Neural progenitor cell (in vitro differentiated cells): ENCODE data around the gene TLX1. TPM values are rescaled to one million over a fixed set of nuclear protein-coding genes. Genes with fewer than 3 reads are reported as not detected.

Source experiments
- DNase-seq: peaks from one replicate; pipeline ENCODE4 v3.0.0-alpha.2; 2016; ENCODE audit warnings: low spot score
- H2AFZ ChIP-seq: fragments of 200-600 bp; sonication (generic); replicated peaks from 2 replicates; pipeline ENCODE4 v1.6.1; 2016; ENCODE audit warnings: antibody characterized with exemption
- H3F3A ChIP-seq: fragments of 200-600 bp; sonication (generic); 2 replicates; pipeline ENCODE4 v1.6.1; 2016; ENCODE audit warnings: antibody characterized with exemption, low read depth
- H3K27ac ChIP-seq: fragments of 200-600 bp; sonication (generic); 2 replicates; pipeline ENCODE4 v1.5.1; 2016; ENCODE audit warnings: mild to moderate bottlenecking
- H3K27me3 ChIP-seq: fragments of 200-600 bp; sonication (generic); 2 replicates; pipeline ENCODE4 v1.6.1; 2016; ENCODE audit warnings: mild to moderate bottlenecking, moderate library complexity
- H3K36me3 ChIP-seq: fragments of 200-600 bp; sonication (generic); 2 replicates; pipeline ENCODE4 v1.5.1; 2016
- H3K4me1 ChIP-seq: fragments of 200-600 bp; sonication (generic); 2 replicates; pipeline ENCODE4 v1.6.1; 2016; ENCODE audit warnings: mixed run types
- H3K4me2 ChIP-seq: fragments of 200-600 bp; sonication (generic); 2 replicates; pipeline ENCODE4 v1.6.1; 2016
- H3K4me3 ChIP-seq: fragments of 200-600 bp; sonication (generic); 2 replicates; pipeline ENCODE4 v1.5.1; 2016
- H3K79me2 ChIP-seq: fragments of 200-600 bp; sonication (generic); 2 replicates; pipeline ENCODE4 v1.6.1; 2016; ENCODE audit warnings: low read depth
- H3K9ac ChIP-seq: fragments of 200-600 bp; sonication (generic); 2 replicates; pipeline ENCODE4 v1.6.1; 2016
- H3K9me3 ChIP-seq: fragments of 200-600 bp; sonication (generic); 2 replicates; pipeline ENCODE4 v1.5.1; 2016; ENCODE audit warnings: low read depth
- H4K20me1 ChIP-seq: fragments of 200-600 bp; sonication (generic); 2 replicates; pipeline ENCODE4 v1.6.1; 2016; ENCODE audit warnings: low read depth
- H3K27ac Mint-ChIP-seq: 3 replicates; pipeline ENCODE4 v1.8.0; 2021; ENCODE audit warnings: mixed read lengths
- H3K27me3 Mint-ChIP-seq: 2 replicates; pipeline ENCODE4 v1.8.0; 2022; ENCODE audit warnings: low read depth, mild to moderate bottlenecking, inconsistent platforms, moderate library complexity, mixed read lengths; ENCODE audit not compliant: insufficient read depth
- H3K36me3 Mint-ChIP-seq: 3 replicates; pipeline ENCODE4 v1.8.0; 2021; ENCODE audit warnings: mixed read lengths
- H3K4me1 Mint-ChIP-seq: 3 replicates; pipeline ENCODE4 v1.8.0; 2021; ENCODE audit warnings: mixed read lengths
- H3K4me3 Mint-ChIP-seq: 3 replicates; pipeline ENCODE4 v1.8.0; 2021; ENCODE audit warnings: mild to moderate bottlenecking, moderate library complexity, mixed read lengths
- H3K9me3 Mint-ChIP-seq: 3 replicates; pipeline ENCODE4 v1.8.0; 2020; ENCODE audit warnings: mixed read lengths
- EZH2 ChIP-seq: fragments of 200-600 bp; sonication (generic); IDR thresholded peaks from 2 replicates; pipeline ENCODE4 v1.6.1; 2017; ENCODE audit warnings: antibody characterized with exemption, mild to moderate bottlenecking, moderate library complexity
- EZH2phosphoT487 ChIP-seq: fragments of 200-600 bp; sonication (generic); IDR thresholded peaks from 2 replicates; pipeline ENCODE4 v1.6.1; 2017; ENCODE audit warnings: antibody characterized with exemption
- total RNA-seq: library from RNA; depleted of rRNA; stranded (reverse); fragments of >200 nt; gene quantifications from 2 replicates; pipeline ENCODE4 v1.2.3, GENCODE V29; 2015; ENCODE audit warnings: low replicate concordance
- TF ChIP-seq, protein P1 (sequence below): fragments of 200-600 bp; sonication (generic); IDR thresholded peaks from 2 replicates; pipeline ENCODE4 v1.5.1; 2017; ENCODE audit warnings: antibody characterized with exemption, mild to moderate bottlenecking

TLX1 gene
- total RNA-seq, 1 donor from 2014 or later = not detected

DNA sequence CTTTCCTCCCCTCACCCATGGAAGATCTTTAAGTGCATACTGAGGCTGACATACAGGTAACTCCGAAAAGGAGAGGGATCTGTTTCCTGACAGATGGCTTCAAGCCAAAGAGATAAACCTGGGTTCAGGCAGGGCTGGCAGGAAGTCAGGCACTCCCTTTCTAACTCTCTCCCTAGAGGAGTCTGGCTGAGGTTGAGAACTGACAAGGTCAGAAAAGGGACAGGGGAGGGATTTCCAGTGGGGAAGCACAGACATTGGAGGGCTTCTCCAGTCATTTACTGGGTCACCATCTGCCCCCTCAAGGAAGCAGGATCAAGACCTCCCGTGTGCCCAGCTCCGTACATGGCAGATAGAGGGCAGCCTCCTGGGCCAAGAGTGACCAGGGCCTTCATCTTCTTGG lies 31.6 kb downstream of the TLX1 start:
- Histone ChIP-seq H3K4me2 (no peak overlapping the region), H3K4me3 (no peak overlapping the region), H3F3A (no peaks in the 10 kb centered on the region), H3K4me1 (no peaks in the 10 kb centered on the region), H2AFZ (no peak overlapping the region), H3K27ac (no peak overlapping the region), H3K27me3 (peaks cover 100% of the 10 kb centered on the region), H3K79me2 (no peaks in the 10 kb centered on the region), H3K36me3 (no peaks in the 10 kb centered on the region), H3K9ac (no peak overlapping the region), H4K20me1 (peaks cover 3% of the 10 kb centered on the region), H3K9me3 (no peaks in the 10 kb centered on the region)
- H3K4me1 Mint-ChIP-seq = peaks cover 10% of the 10 kb centered on the region
- H3K9me3 Mint-ChIP-seq = no peaks in the 10 kb centered on the region
- H3K27ac Mint-ChIP-seq = no peak overlapping the region
- TF ChIP-seq EZH2phosphoT487 = no peak
- TF ChIP-seq EZH2 = no peak
- TF ChIP-seq, protein P1, sequence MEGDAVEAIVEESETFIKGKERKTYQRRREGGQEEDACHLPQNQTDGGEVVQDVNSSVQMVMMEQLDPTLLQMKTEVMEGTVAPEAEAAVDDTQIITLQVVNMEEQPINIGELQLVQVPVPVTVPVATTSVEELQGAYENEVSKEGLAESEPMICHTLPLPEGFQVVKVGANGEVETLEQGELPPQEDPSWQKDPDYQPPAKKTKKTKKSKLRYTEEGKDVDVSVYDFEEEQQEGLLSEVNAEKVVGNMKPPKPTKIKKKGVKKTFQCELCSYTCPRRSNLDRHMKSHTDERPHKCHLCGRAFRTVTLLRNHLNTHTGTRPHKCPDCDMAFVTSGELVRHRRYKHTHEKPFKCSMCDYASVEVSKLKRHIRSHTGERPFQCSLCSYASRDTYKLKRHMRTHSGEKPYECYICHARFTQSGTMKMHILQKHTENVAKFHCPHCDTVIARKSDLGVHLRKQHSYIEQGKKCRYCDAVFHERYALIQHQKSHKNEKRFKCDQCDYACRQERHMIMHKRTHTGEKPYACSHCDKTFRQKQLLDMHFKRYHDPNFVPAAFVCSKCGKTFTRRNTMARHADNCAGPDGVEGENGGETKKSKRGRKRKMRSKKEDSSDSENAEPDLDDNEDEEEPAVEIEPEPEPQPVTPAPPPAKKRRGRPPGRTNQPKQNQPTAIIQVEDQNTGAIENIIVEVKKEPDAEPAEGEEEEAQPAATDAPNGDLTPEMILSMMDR = no peak
- DNase-seq = no peak
- H3K4me3 Mint-ChIP-seq = no peak overlapping the region
- no peaks in the 10 kb centered on the region for H3K36me3 Mint-ChIP-seq
- peaks cover 36% of the 10 kb centered on the region for H3K27me3 Mint-ChIP-seq

DNA sequence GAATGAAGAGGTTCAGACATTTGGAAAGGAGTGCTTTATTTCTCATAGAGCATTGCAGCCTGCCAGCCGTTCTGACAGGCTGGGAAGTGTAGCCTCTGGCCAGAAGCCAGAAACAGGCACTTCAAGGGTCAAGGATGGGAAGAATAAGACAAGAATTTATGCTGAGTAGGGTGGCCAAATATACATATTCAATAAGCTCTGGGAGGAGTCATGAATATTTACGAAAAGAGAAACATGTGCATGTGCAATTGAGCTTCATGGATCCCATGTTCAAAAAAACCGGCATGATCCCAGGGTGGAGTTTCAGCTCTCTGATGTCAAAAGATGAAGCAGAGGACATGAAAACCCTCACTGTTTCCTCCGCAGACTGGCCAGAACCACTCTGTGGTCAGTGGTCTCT lies 32.9 kb downstream of the TLX1 start:
- no peak overlapping the region for H3K4me3 Mint-ChIP-seq
- no peaks in the 10 kb centered on the region for H3K36me3 ChIP-seq
- H3K79me2 ChIP-seq = no peaks in the 10 kb centered on the region
- H3K4me3 ChIP-seq = no peak overlapping the region
- no peak overlapping the region for H3K4me2 ChIP-seq
- peaks cover 100% of the 10 kb centered on the region for H3K27me3 ChIP-seq
- H3K9ac ChIP-seq = no peak overlapping the region
- H3K4me1 Mint-ChIP-seq = peaks cover 10% of the 10 kb centered on the region
- DNase-seq = no peak
- TF ChIP-seq EZH2phosphoT487 = no peak
- TF ChIP-seq, protein P1 = no peak
- TF ChIP-seq EZH2 = no peak
- no peaks in the 10 kb centered on the region for H3K9me3 Mint-ChIP-seq
- H3K27ac Mint-ChIP-seq = no peak overlapping the region
- H4K20me1 ChIP-seq = peaks cover 3% of the 10 kb centered on the region
- peaks cover 38% of the 10 kb centered on the region for H3K27me3 Mint-ChIP-seq
- no peaks in the 10 kb centered on the region for H3K4me1 ChIP-seq
- no peaks in the 10 kb centered on the region for H3F3A ChIP-seq
- H2AFZ ChIP-seq = no peak overlapping the region
- H3K9me3 ChIP-seq = no peaks in the 10 kb centered on the region
- H3K27ac ChIP-seq = no peak overlapping the region
- no peaks in the 10 kb centered on the region for H3K36me3 Mint-ChIP-seq

DNA sequence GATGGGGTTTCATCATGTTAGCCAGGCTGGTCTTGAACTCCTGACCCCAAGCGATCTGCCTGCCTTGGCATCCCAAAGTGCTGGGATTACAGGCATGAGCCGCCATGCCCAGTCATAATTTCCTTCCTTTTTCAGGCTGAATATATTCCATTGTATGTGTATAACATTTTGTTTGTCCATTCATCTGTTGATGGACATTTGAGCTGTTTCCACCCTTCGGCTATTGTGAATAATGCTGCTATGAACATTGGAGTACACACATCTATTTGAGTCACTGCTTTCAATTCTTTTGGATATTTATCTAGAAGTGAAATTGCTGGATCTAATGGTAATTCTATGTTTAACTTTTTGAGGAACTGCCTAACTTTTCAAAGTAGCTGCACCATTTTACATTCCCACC lies 34.6 kb downstream of the TLX1 start:
- Histone ChIP-seq H3K4me3 (no peak overlapping the region), H3K9me3 (no peaks in the 10 kb centered on the region), H3K36me3 (no peaks in the 10 kb centered on the region), H3K9ac (no peak overlapping the region), H3K4me2 (no peak overlapping the region), H3K27me3 (peaks cover 98% of the 10 kb centered on the region), H3K79me2 (no peaks in the 10 kb centered on the region), H3K4me1 (no peaks in the 10 kb centered on the region), H2AFZ (no peak overlapping the region), H3K27ac (no peak overlapping the region), H4K20me1 (peaks cover 3% of the 10 kb centered on the region), H3F3A (no peaks in the 10 kb centered on the region)
- Mint-ChIP-seq H3K4me3 (no peak overlapping the region), H3K27ac (no peak overlapping the region), H3K4me1 (peaks cover 10% of the 10 kb centered on the region), H3K9me3 (no peaks in the 10 kb centered on the region), H3K27me3 (peaks cover 41% of the 10 kb centered on the region), H3K36me3 (no peaks in the 10 kb centered on the region)
- TF ChIP-seq, protein P1 = no peak
- TF ChIP-seq EZH2phosphoT487 = no peak
- no peak for TF ChIP-seq EZH2
- no peak for DNase-seq
